Right renal cortex interstitium (tissue), 3 donors: ENCODE measurements around the gene DCAF12. TPM values are rescaled to one million over a fixed set of nuclear protein-coding genes. Genes with fewer than 3 reads are reported as not detected.

Experiments
- polyA plus RNA-seq, 3 donors: library from polyadenylated mRNA; unstranded; fragments of 120-200 nt; gene quantifications; one replicate each; pipeline ENCODE4 v1.2.1, GENCODE V29; 2013; ENCODE audit not compliant: insufficient read length in 3 of 3

The DCAF12 gene
- polyA plus RNA-seq, 3 donors: 63.5 to 65.0 (median 63.8) TPM

Other genes with a start within 250 kb of the DCAF12 start
- 10 to 100 TPM; 34.2 to 37.8 (median 37.7) TPM for gene UBAP2, start 77.8 kb downstream of the DCAF12 start, polyA plus RNA-seq
- gene UBAP1, start 52.3 kb upstream of the DCAF12 start, polyA plus RNA-seq: 10 to 100 TPM; 61.2 to 65.8 (median 63.5) TPM
- 1 to 10 TPM; 5.7 to 6.5 (median 5.8) TPM for gene KIF24, start 202.6 kb upstream of the DCAF12 start, polyA plus RNA-seq
- gene NUDT2, start 202.9 kb upstream of the DCAF12 start, polyA plus RNA-seq: 10 to 100 TPM; 25.5 to 34.8 (median 27.3) TPM